DND-41 (cell line): ENCODE measurements around the gene PPP1R12C.
A peak's percentile ranks its signal among the peaks of the same experiment; 100 is the strongest.

Source experiments
- ATAC-seq: fragments of 200-7000 bp; cut with Tn5 transposase; 3 replicates; pipeline ENCODE4 v1.9.1; 2021; ENCODE audit warnings: low read depth; ENCODE audit not compliant: insufficient read depth
- DNase-seq: peaks from one replicate; pipeline ENCODE4 v3.0.0-alpha.2; 2020
- H2AFZ ChIP-seq: 2 replicates; pipeline ENCODE4 v1.6.0; 2012; ENCODE audit warnings: low read depth, low read length
- H3K27ac ChIP-seq: 2 replicates; pipeline ENCODE4 v1.5.1; 2012; ENCODE audit warnings: low read length, inconsistent platforms
- H3K27me3 ChIP-seq: fragments of 200-600 bp; sonication (generic); 2 replicates; pipeline ENCODE4 v1.6.0; 2012; ENCODE audit warnings: low read length, mild to moderate bottlenecking, inconsistent platforms; ENCODE audit not compliant: insufficient read depth, poor library complexity
- H3K36me3 ChIP-seq: 2 replicates; pipeline ENCODE4 v1.5.1; 2012; ENCODE audit warnings: low read length, inconsistent platforms; ENCODE audit not compliant: insufficient read depth
- H3K4me1 ChIP-seq: 2 replicates; pipeline ENCODE4 v1.5.1; 2012; ENCODE audit warnings: mild to moderate bottlenecking, low read length; ENCODE audit not compliant: insufficient read depth
- H3K4me2 ChIP-seq: 2 replicates; pipeline ENCODE4 v1.6.0; 2012; ENCODE audit warnings: mild to moderate bottlenecking, moderate library complexity, low read length, inconsistent platforms; ENCODE audit not compliant: insufficient read depth
- H3K4me3 ChIP-seq, 2 experiments: fragments of 200-600 bp in 1 of 2; shearing (Covaris generic) in 1 of 2; 2 replicates each; pipeline ENCODE4 v1.5.1; 2012 to 2016; ENCODE audit warnings: inconsistent platforms in 2 of 2, low read length in 2 of 2, mild to moderate bottlenecking in 2 of 2, low read depth in 1 of 2, moderate library complexity in 1 of 2
- H3K79me2 ChIP-seq: 2 replicates; pipeline ENCODE4 v1.6.0; 2012; ENCODE audit warnings: low read length, inconsistent platforms; ENCODE audit not compliant: insufficient read depth
- H3K9ac ChIP-seq: 2 replicates; pipeline ENCODE4 v1.6.0; 2012; ENCODE audit warnings: low read depth, mild to moderate bottlenecking, inconsistent platforms, low read length, moderate library complexity
- H3K9me3 ChIP-seq: 2 replicates; pipeline ENCODE4 v1.5.1; 2012; ENCODE audit warnings: low read length, moderate library complexity, mild to moderate bottlenecking, inconsistent platforms; ENCODE audit not compliant: insufficient read depth, severe bottlenecking
- H4K20me1 ChIP-seq: 2 replicates; pipeline ENCODE4 v1.6.0; 2012; ENCODE audit warnings: low read length; ENCODE audit not compliant: insufficient read depth
- CTCF ChIP-seq: IDR thresholded peaks from 2 replicates; pipeline ENCODE4 v1.5.1; 2012; ENCODE audit warnings: borderline replicate concordance, low read length, moderate library complexity, mild to moderate bottlenecking; ENCODE audit not compliant: poor library complexity, severe bottlenecking; ENCODE audit errors: extremely low read depth
- EZH2 ChIP-seq: IDR thresholded peaks from 3 replicates; pipeline ENCODE4 v1.6.1; 2012; ENCODE audit warnings: borderline replicate concordance, low read depth, mild to moderate bottlenecking, moderate library complexity, low read length, inconsistent platforms; ENCODE audit not compliant: severe bottlenecking

The PPP1R12C gene

GRCh38 chr19:55091955-55092354 is 25.5 kb downstream of the PPP1R12C start:
- H3K27me3 ChIP-seq = no peaks in the 10 kb centered on the region
- 0 out of 3 replicates have a peak, but pooled peaks have one; percentile 13 for ATAC-seq
- DNase-seq = no peak
- peaks cover 21% of the 10 kb centered on the region for H4K20me1 ChIP-seq
- H2AFZ ChIP-seq = no peak overlapping the region
- TF ChIP-seq EZH2 (no peak), CTCF (no peak)
- no peak overlapping the region for H3K4me2 ChIP-seq
- H3K36me3 ChIP-seq = peaks cover 42% of the 10 kb centered on the region
- H3K27ac ChIP-seq = no peak overlapping the region
- H3K9me3 ChIP-seq = no peaks in the 10 kb centered on the region
- H3K9ac ChIP-seq = no peak overlapping the region
- H3K4me3 ChIP-seq = no peak overlapping the region
- H3K79me2 ChIP-seq = no peaks in the 10 kb centered on the region
- H3K4me1 ChIP-seq = no peaks in the 10 kb centered on the region

DNA sequence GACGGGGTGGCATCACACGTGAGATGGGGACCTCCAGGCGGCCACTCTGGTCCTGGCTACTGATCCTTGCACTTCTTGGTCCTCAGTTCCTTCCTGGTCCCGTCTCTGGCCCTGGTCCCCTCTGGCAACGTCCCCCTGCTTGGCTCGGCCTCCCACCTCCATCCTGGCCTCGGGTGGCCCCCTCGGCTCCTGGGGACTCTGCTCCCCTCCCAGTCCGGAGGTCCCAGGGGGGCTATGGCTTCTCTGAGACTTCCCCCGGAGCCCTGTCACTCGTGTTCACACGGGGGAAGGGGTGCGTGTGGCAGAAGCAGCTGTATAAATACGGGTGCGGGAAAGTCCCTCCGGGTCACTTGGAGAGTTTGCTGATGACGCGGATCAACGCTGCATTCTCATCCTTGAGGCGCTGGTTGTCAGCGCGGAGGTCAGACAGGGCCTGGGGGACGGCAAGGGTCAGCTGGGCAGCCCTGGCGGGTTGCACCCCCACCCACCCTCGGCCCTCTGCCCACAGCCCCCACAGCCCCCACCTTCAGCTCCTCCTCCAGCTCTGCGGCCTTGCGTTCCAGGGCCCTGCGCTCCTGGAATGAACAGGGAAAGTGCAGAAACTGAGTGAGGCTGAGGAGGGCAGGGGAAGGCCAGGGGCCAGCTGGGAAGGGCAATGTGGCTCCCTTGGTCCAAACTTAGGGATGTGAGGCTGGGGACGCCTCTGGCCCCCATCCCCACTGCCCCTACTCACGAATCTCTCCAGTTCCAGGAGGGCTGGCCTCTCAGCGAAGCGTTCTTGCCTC is 26.1 kb downstream of the PPP1R12C start:
- H3K4me2 ChIP-seq = no peak overlapping the region
- no peaks in the 10 kb centered on the region for H3K27me3 ChIP-seq
- ATAC-seq (no peak), DNase-seq (no peak)
- H3K9me3 ChIP-seq = no peaks in the 10 kb centered on the region
- H3K4me1 ChIP-seq = no peaks in the 10 kb centered on the region
- peaks cover 42% of the 10 kb centered on the region for H3K36me3 ChIP-seq
- peaks cover 21% of the 10 kb centered on the region for H4K20me1 ChIP-seq
- no peak overlapping the region for H3K9ac ChIP-seq
- H3K27ac ChIP-seq = no peak overlapping the region
- no peak overlapping the region for H3K4me3 ChIP-seq
- H2AFZ ChIP-seq = no peak overlapping the region
- TF ChIP-seq EZH2 = no peak
- H3K79me2 ChIP-seq = no peaks in the 10 kb centered on the region

DNA sequence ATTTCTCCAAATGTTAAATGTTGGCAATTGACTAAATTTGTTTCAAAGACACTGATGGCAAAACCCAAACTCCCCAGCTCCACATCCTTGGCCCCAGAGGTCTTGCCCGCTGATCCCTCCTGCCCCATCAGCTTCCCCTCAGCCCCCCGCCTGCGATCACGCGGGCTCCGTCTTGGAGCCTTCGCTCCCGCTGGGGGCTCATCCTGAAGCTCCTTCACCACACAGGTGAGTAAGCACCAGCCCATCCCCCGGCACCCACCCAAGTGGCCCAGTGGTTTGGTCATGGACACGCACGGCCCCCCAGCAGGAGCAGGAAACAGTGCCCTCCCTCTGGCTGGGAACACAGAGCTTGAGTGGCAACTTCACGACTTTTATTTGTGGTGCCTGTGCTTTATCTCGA is 26.9 kb downstream of the PPP1R12C start:
- H3K4me2 ChIP-seq = no peak overlapping the region
- ATAC-seq = no peak
- no peaks in the 10 kb centered on the region for H3K4me1 ChIP-seq
- H4K20me1 ChIP-seq = peaks cover 19% of the 10 kb centered on the region
- no peaks in the 10 kb centered on the region for H3K27me3 ChIP-seq
- no peak overlapping the region for H3K4me3 ChIP-seq
- H2AFZ ChIP-seq = no peak overlapping the region
- H3K36me3 ChIP-seq = peaks cover 39% of the 10 kb centered on the region
- TF ChIP-seq EZH2 = no peak
- no peak for TF ChIP-seq CTCF
- no peaks in the 10 kb centered on the region for H3K9me3 ChIP-seq
- H3K79me2 ChIP-seq = no peaks in the 10 kb centered on the region
- DNase-seq = no peak
- H3K27ac ChIP-seq = no peak overlapping the region
- no peak overlapping the region for H3K9ac ChIP-seq

DNA sequence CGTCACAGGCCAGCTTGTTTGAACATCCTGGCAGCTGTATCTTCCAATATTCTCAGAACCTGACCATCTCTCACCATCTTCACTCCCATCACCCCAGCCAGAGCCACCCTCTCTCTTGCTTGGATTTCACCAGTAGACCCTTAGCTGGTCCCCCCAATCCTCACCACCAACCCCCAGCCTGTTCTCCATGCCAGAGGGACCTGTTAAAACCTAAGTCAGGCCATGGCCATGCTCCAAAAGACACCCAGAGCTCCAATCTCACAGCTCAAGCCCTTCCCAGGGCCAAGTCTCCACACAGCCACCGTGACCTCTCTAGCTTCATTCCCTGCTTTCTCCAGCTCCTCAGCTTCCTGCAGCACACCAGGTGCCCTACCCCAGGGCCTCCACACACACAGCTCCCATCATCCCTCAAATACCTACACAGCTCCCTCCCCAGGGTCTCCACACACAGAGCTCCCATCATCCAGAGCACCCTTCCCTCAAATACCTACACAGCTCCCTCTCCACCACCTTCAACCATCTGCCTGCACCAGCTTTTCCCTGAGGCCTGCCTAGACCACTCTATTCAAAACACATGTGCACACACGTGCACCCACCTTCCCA is 28.0 kb downstream of the PPP1R12C start:
- no peak for DNase-seq
- Histone ChIP-seq H2AFZ (no peak overlapping the region), H3K27me3 (no peaks in the 10 kb centered on the region), H3K79me2 (no peaks in the 10 kb centered on the region), H3K4me3 (no peak overlapping the region), H3K9ac (no peak overlapping the region), H4K20me1 (peaks cover 13% of the 10 kb centered on the region), H3K27ac (no peak overlapping the region), H3K9me3 (no peaks in the 10 kb centered on the region), H3K4me1 (no peaks in the 10 kb centered on the region), H3K4me2 (no peak overlapping the region), H3K36me3 (peaks cover 27% of the 10 kb centered on the region)
- no peak for ATAC-seq
- no peak for TF ChIP-seq EZH2
- no peak for TF ChIP-seq CTCF
